Stimulated activated CD4-positive, alpha-beta T cell treated with anti-CD3 and anti-CD28 coated beads, Interleukin-1b, Interleukin-23, amount 100 ng/mL, for 1 hour (primary cell): ENCODE measurements around the gene LRRC2.
"Not testable (repeated sequence)": the region's sequence is repeated elsewhere in the genome, so short reads cannot be mapped to it uniquely, and the experiment has no call there.

Experiments used
- DNase-seq, 2 donors: peaks; one replicate each; pipeline ENCODE4 v3.0.0-alpha.2; 2020; ENCODE audit warnings: low read depth in 2 of 2

LRRC2 gene, protein sequence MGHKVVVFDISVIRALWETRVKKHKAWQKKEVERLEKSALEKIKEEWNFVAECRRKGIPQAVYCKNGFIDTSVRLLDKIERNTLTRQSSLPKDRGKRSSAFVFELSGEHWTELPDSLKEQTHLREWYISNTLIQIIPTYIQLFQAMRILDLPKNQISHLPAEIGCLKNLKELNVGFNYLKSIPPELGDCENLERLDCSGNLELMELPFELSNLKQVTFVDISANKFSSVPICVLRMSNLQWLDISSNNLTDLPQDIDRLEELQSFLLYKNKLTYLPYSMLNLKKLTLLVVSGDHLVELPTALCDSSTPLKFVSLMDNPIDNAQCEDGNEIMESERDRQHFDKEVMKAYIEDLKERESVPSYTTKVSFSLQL

DNA sequence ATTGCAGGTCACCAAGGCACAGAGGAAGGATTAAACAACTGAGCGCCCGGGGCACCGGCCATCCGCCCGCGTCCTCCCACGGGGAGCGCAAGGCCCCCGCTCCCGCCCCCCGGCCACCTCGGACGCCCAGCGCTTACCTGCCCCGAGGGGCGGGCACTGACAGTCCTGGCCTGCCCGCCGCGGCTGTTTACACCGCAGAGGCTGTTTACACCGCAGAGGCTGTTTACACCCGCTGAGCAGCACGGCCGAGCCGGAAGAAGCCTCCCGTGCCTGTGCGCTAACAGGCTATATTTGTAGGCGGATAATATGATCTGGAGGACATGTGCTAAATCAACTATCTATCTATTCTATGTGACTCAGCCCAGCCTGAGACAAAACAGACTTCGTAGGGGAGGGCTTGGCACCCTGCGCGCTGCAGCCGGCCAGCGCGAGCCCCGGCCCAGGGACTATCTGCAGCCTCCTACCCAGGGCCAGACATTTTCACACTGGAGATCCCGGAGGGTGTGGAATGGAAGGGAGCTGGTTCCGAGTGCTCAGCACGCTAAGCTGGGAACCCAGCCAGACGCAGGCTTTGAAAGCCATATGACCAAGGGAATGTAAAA is at the start of gene LRRC2:
LRRC2 (minus strand) TSS at position 263 of the 602 bp plus-strand sequence. CDS start 14,711 bp downstream, outside the sequence.
- DNase-seq, result no peak

DNA sequence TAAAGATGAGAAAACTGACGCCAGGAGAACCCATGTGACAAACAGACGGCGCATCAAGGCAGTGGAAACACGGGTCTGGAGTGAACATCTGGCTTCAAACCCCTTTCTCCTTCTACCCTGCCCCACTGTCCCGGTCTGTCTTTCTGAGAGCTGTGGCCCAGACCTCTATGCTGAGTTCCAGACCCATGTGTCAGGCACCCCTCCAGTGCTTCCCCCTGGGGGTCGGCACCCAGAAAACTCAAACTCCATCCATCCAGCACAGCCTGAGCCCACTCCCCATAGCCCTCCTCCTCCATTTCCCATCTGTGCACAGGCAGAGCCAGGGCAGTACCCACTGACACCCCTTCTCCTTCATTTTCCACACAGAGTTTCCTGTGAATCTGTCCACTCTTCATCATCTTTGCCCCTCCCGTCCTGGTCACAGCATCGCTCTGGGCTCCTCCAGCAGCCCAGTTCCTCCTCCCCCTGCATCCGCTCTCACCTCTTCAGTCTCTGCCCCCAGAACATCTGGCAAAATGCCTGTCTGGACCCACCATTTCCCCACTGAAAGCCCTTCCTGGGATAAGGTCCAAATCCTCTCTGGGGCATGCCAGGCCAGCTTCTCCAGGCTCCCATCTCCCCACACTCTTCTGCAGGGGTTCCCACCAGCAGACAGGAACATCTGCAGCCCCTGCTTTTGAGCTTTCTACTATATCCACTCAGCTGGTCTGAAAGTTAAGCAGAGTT is 49.1 kb upstream of the LRRC2 start:
- no peak for DNase-seq

DNA sequence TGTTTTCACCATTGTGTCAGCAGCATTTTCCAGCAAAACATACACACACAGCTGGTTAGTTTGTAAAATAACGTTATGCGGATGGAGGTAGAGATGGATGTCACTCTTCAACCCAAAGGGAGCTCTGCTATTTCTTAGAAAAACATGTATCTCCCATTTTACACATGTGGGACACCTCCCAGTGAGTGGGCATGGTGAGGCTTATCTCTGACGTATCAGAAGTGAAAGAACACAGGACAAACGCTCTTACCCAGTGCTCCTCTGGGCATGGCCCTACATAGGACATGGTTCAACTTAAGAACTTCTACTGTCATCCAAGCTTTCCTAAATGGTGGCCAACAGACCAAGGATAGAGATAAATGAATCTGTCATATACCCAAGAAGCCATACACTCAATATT is 48.3 kb upstream of the LRRC2 start:
- no peak for DNase-seq

DNA sequence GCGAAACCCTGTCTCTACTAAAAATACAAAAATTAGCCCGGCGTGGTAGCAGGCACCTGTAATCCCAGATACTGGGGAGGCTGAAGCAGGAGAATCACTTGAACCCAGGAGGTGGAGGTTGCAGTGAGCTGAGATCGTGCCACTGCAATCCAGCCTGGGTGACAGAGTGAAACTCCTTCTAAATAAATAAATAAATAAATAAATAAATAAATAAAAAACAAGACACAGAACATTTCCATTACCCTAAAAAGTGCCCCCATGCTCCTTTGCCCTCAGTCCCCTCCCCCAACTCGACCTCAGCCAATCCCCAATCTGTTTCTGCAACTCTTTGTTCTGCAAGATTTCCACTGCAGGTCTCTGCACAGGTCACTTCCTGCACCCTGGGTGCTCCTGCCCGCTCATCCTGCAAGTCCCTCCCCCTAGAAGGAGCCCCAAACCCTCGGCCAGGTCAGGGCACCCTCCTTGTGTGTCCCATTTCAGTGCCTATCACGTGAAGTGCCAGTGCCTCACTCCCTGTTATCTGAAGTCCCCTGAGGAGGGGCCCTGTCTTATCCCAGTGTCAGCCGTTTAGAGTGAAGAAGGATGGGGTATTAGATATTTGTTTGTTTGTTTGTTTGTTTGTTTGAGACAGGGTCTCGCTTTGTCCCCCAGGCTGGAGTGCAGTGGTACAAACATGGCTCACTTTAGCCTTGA is 47.4 kb upstream of the LRRC2 start:
- no peak for DNase-seq

DNA sequence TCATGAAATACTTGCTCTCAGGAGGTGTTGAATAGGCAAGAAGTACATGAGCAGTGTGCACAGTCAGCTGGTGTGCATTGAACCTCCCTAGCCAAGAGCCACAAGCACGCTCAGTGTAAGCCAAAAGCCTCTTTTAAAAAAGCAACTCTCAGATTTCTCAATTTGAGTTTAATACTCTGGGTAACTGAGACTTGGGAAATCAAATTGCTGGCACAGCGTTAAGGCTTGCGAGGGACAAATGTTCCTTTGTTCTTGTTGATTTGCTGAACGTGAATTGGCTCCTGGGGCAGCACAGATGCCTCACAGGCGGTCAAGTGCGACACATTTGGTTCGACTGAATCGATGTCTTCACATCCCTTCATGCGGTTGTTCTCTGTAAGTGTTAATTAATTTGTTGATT is 46.2 kb upstream of the LRRC2 start, which contains the start of gene FAM240A:
FAM240A (plus strand) TSS at position 202 of the 400 bp plus-strand sequence; CDS start at position 361, 159 bp downstream.
- no peak for DNase-seq

DNA sequence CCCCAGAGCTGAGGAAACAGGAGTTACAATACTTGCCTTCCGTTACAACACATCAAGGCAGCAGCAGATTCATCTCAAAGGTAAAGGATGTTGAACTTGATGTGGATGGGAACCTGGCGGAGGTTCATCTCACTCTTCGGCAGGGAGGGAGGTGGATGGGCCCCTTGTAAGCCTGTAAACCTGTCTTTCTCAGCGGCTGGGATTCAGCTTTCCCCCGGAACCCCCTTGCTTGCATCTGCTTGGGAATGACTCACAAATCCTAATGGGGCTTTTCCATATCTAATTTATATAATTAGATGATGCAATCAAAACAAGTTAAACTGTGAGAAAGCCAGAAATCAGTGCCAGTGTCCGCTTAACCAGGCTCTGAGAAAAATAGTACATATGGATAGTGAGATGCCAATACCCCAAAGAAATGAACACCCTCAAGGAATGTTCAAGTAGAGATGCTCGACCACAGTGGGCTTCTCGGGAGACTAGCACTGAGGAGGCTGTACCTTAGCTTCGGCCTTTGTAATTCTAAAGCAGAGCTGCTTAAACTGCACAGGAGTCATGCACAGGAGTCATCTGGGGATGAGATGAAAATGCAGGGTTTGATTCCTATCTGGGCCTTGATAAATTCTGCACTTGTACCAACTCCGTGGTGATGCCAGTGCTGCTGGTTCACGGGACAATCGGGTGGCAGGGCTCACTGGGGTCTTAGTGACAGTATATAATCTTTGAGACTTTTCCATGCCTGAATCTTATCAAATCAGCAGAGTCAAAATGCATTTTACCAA is 44.0 kb upstream of the LRRC2 start:
- no peak for DNase-seq

DNA sequence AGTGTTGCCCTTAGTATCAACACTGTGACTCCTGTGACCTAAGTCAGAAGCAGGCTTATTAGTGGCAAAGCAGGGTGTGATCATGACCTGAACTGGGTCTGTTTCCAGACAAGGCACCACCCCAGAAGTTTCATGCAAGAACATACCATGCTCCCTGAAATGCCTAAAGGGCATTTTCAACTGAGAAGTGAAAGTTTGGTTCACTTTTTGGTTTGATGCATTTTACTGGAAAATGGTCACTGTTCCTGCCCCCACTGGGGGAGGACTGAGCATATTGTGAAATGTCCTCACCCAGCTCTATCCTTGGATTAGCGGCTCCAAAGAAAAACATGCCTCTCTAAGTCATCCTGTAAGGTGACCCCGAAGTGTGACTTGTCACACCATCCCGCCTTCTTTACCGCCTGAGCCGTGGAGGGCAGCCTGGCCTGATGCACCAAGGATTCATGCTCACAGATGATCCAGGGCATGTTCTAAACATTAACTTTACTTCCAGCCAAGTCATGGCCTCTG is 43.2 kb upstream of the LRRC2 start:
- DNase-seq, result no peak

DNA sequence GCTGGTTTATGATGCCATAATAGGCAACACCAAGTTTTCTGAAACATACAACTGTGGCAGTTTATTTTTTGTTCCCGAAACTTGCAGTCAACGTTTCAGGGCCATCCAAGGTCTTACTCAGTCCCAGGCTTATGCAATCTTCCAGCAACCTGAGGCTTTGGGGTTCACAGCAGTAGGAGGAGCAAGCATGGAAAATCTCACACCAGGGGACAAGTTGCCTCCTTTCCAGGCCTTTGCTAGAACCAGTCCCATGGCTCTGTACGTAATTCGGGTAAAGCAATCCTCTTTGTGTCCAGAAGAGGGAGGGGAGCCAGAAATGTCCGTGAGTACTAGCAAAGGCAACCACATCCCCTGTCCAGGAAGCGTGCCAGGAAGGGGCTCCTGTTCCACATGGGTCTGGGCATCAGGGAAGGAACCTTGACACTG is 41.5 kb upstream of the LRRC2 start:
- DNase-seq, result no peak

DNA sequence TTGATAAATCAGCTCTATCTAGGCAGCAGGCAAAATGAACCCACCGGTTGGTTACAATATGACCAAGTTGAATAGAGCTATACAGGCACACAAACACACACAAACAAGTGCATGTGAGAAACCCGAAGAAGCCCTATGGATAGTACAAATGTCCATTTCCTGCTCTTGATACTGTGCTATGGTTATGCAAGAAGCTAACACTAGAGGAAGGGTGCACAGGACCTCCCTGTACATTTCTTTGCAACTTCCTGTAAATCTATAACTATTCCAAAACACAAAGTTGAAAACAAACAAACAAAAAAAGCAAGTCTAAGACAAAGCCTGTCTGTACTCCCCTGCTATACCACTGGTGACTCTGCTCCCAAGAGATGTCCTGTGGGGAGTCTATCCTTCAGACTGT is 38.0 kb upstream of the LRRC2 start:
- no peak for DNase-seq

DNA sequence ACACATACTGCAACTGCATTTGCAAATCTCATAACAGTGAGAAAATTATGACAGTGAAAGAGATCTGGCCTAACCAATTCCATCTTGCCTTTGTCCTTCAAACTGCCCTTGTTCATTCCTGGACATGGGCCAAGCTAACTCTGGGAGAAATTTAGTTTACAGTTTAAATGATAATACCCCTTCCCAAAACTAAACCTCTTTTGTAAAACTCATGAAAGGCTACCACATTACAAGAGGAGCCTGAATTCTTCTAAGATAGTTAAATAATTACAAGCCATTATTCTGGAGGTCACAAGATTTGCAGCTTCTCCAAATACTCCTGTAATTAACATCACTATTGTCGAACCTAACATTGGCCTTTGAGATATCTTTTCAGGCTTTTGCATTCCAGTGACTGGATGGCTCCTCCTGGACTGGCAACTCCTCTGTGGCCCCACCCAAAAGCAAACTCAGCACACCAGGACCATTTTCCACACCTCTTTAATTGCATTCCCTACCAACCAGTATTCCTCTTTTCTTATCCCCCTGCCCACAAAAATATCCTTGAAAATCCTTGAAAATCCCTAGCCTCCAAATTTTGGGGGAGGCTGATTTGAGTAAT is 37.4 kb upstream of the LRRC2 start:
- DNase-seq, result no peak

DNA sequence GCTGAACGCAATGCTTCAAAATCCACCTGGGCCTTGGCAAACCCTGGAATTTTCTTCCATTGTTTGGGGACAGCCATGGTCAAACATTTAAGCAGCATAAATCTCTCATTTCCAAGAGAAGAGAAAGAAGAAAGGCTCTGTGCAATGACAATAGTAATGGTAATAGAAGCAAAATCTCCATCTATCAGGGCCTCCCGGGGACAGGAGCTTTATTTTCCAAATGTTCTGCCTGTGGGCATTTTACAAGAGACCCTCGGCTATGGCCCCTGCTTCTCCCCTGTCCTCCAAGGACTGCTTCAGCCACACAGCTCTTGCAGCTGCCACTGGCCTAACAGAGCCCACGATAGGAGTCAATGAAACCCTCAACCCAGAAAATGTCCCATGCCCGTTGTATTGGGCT is 33.5 kb upstream of the LRRC2 start:
- no peak for DNase-seq

DNA sequence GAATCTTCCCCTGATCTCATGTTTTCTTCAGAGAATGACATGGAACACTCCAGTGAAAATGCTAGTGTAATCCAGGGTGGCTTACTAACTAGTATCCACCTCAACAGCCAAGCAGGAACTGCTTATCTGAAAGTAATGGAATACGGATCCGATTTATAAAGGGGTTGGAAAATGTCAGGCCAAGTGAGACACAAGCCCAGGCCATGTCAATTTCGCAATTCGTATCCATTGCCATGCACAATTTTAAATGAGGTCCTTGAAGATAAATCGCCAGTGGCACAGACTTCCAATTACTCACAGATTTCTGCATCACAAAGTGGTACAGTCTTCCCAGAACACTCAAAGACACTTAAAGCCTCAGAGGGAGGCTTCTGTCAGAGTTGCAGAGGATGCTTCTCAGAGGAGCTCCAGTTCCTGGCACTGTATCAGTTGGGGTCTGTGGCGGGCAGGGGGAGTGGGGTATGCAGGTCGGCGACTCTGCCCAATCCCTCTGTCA is 29.8 kb upstream of the LRRC2 start:
- no peak for DNase-seq

DNA sequence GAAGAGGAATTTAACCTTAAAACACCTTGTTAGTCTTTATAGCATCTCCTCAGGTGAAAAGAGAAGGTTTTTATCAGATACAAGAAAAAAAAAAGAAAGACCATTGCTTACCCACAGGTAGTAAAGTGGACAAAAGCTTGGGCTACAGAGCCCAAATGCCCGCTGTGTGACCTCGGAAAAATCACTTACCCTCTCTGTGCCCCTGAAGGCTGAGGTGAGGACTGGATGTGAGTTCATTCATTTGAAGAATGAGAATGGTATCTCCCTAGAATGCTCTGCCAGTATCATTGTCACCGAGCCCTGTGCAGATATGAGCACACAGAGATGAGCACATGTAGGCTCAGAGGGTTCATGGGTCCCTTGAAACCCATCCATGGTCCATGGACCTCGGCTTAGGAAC is 28.6 kb upstream of the LRRC2 start:
- no peak for DNase-seq

DNA sequence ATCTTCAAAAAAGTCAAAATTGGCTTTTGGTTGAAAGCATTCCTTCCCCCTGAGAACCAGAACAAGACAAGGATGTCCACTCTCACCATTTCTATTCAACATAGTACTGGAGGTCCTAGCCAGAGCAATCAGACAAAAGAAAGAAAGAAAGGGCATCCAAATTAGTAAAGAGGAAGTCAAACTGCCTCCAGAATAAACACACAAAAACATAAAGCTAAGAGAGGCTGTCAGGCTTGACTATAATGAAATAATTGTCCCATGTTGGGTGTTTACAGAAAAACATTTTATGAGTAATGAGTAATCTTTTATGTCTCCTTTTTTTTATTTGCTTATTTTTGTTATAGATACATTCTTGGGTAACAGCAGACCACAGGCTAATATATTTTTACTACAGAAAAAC is 27.9 kb upstream of the LRRC2 start:
- DNase-seq, result no peak

DNA sequence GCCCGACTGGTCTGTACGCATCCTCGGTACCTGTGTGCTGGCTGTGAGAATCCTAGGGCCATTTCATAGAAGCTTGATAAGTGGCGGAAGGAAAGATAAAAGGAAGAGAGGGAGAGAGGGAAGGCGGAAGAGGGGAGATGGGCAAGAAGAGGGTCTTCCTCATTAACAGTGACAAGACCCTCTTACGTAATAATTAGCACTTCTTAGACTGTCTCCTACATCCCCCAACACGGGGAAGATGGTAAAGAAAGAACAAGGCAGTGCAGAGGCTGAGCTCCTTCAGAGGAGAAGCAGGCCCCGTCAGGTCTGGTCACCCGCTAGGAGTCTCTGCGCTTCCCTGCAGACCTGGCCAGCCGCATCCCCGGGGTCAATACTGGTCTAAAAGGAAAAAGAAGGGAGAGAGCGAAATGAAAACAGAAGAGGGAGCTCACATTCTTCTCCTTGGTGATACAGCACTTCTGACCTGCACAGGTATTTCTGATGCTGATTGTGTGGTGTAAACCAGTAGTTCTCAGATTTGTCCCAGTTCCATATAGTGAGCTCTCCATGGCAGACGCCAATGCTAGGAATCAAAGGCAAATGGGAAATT is 27.3 kb upstream of the LRRC2 start:
- no peak for DNase-seq

DNA sequence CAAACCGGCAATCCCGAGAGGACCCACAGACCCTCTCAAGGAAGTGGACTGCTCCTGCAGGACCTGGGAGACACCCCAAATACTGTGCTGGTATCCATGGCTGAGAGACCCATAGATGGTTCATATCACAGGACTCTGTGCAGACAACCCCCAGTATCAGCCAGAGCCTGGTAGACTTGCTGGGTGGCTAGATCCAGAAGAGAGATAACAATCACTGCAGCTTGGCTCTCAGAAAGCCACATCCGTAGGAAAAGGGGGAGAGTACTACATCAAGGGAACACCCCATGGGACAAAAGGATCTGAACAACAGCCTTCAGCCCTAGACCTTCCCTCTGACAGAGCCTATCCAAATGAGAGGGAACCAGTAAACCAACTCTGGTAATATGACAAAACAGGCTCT is 21.2 kb upstream of the LRRC2 start:
- not testable (repeated sequence) for DNase-seq

DNA sequence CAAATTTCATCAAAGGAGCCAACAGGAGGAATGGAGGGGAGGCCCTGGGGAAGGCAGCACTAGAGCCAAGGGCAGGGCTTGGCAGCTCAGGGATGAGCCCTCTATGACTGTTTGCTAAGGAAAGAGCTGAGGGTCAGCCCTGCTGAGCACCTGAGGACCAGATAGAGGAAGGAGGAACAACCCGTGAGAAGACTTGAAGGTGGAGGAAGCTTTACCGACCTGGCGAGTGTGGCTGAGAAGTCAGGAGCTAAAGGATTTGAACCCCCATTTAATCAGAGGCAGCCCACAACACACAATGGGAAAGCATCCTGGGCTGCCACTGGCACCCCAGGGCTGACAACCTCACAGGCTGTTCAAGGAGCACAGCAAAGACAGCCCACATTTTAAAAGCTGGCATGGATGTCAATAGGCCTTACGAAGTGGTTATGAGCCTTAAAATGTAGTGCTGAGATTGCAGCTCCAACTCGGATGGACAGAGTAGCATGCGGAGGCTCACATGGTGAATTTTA is 20.7 kb upstream of the LRRC2 start:
- DNase-seq, result no peak

DNA sequence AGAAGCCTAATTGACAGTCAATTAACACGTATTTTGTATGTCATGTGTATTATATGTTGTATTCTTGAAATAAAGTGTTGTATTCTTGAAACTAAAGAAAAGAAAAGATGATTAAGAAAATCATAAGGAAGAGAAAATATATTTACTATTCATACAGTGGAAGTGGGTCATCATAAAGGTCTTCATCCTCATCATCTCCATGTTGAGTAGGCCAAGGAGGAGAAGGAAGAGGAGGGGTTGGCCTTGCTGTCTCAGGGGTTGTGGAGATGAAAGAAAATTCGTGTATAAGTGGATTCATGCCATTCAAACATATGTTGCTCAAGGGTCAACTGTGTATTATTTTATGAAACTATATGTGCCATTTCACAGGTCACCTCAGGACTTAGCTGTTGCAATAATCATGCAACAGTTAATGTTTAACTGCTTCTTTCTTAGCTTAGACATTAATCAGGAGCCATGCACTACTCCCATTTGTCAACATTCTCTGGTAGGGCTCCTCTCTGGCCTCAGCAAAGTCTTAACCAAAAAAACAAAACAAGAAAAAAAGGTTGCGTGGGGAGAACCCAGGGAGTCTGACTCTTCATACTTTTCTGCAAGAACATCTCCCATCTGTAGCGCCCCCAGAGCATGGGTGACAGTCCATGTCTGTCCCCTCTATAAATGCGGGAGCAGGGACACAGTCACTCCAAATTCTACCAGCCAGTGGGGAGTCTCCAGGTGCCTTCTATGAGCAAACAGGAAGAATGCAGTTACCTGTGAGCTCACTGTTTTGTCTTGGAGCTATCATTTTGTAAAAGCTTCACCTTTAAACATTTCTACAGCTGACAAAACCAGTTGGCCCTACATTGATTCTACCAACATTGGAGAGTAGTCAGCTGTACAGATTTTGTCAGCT is 19.9 kb upstream of the LRRC2 start:
- no peak for DNase-seq
